SH-SY5Y (cell line): ENCODE results near the gene OR52I1.

Source experiments
- GATA2 ChIP-seq: IDR thresholded peaks from 2 replicates; pipeline ENCODE4 v1.6.1; 2011; ENCODE audit warnings: mild to moderate bottlenecking, low read depth, low read length
- GATA3 ChIP-seq: IDR thresholded peaks from 2 replicates; pipeline ENCODE4 v1.6.1; 2011; ENCODE audit warnings: low read depth, mild to moderate bottlenecking, low read length, moderate library complexity

The OR52I1 gene

GRCh38 chr11:4593739-4594138, at the start of gene OR52I1:
Gene OR52I1 (plus strand): TSS chr11:4594039. CDS start chr11:4594039, 0 bp downstream.
- no peak for TF ChIP-seq GATA2
- TF ChIP-seq GATA3: no peak

DNA sequence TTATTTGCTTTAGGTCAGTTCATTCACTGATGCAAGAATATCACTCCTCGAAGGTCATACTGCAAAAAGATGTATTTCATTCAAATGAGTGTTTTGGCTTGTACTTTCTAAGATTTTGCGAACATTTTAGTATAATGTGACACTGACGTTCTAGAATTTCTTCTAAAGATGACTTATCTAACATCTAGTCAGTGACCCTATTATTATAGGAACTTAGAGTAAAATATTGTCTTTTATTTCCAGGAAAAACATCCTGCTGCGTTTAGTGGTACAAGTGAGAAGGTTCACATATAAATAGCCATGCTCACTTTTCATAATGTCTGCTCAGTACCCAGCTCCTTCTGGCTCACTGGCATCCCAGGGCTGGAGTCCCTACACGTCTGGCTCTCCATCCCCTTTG, 48.9 kb upstream of the OR52I1 start, which contains the start of gene OR52M1:
Gene OR52M1, plus strand, starts transcription at position 301 of the 400 bp plus-strand sequence. Its CDS starts 0 bp downstream, at position 301.
- TF ChIP-seq GATA2 (no peak), GATA3 (no peak)

DNA sequence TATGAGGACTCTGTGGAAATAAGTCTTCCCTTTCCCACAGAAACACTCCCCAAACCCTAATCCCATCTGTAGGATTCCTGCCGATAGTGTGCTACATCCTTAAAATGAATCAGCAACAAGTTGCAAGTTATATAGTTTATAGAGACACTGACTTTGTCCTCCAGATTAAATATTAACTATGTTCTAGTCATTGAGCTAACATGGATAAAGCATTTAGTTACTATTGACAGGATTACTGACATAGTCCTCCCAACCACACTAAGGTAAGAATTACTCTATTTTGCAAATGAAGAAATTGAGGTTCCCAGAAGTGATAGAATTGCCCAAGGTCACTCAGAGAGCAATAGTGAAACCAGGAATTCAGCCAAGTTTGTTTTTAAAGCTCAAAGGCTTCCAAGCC, 47.0 kb upstream of the OR52I1 start:
- TF ChIP-seq GATA2 (no peak), GATA3 (no peak)

- no peak for TF ChIP-seq GATA2
- no peak for TF ChIP-seq GATA3
Observed at GRCh38 chr11:4547416-4547815, 46.4 kb upstream of the OR52I1 start.

GRCh38 chr11:4551346-4551979, 42.4 kb upstream of the OR52I1 start:
- TF ChIP-seq GATA2 (no peak), GATA3 (no peak)

GRCh38 chr11:4559527-4560440, 34.1 kb upstream of the OR52I1 start:
- TF ChIP-seq GATA3 (no peak), GATA2 (no peak)

GRCh38 chr11:4560467-4560866, 33.4 kb upstream of the OR52I1 start:
- TF ChIP-seq GATA3 (no peak), GATA2 (no peak)

GRCh38 chr11:4565371-4565770, 28.5 kb upstream of the OR52I1 start:
- TF ChIP-seq GATA3 (no peak), GATA2 (no peak)

DNA sequence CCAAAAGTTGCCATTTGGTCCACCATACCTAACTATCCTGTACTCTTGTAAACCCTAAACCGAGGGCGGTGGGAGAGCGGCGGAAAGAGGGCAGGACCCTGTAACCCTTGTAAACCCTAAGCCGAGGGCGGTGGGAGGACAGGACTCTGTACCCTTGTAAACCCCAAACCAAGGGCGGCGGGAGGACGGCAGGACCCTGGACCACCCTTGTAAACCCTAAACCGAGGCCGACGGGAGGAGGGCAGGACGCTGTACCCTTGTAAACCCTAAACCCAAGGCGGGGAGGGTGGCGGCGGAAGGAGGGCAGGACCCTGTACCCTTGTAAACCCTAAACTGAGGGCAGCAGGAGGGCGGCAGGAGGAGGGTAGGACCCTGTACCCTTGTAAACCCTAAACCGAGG, 24.8 kb upstream of the OR52I1 start:
- TF ChIP-seq GATA2: no peak
- TF ChIP-seq GATA3: no peak

DNA sequence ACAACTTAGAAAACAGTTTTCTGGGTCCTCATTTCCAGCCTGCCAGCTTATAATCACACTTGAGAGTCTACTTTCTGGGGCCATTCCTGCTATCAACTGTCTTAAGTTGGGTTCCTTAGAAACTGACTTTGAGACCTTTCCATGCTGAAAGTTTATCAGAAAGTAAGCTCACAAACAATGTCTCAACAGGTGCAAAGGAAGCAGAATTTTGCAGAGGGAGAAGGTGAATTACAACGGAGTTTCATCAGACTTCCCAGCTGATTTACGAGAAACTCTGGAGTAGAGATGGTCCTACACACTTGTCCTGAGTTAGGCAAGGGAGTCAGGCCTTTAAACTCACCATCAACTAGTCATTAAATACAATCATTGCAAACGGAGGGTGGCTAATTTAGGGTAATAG, 17.0 kb upstream of the OR52I1 start:
- TF ChIP-seq GATA3: no peak

GRCh38 chr11:4577761-4578160, 16.1 kb upstream of the OR52I1 start:
- no peak for TF ChIP-seq GATA3
- no peak for TF ChIP-seq GATA2

DNA sequence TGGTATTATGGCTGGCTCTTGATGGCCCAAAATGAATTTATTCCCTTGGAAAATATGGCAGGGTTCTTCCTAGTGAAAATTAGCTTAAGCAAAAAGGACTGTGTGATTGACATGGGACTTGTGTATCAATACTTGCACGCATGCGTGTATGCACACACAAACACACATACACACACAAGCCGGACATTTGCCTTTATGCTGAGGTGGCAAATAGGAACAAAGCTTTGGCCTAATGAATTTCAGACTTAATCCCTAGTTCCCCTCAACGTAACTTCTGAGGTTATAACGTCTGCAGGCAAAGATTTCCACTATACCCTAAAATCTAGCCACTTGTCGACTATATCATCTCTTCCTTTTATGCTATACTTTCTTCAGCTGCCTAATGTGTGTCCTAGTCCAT, 15.2 kb upstream of the OR52I1 start:
- TF ChIP-seq GATA3 (no peak), GATA2 (no peak)

- TF ChIP-seq GATA3: no peak
Observed at GRCh38 chr11:4580124-4580523, 13.7 kb upstream of the OR52I1 start.

GRCh38 chr11:4581443-4581842, 12.4 kb upstream of the OR52I1 start, which contains the start of gene OR52I2:
Gene OR52I2 (plus strand): TSS chr11:4581743.
- TF ChIP-seq GATA2 (no peak), GATA3 (no peak)

- TF ChIP-seq GATA2 (no peak), GATA3 (no peak)
Observed at GRCh38 chr11:4589017-4589416, 4.8 kb upstream of the OR52I1 start.
